Stimulated activated CD4-positive, alpha-beta T cell treated with anti-CD3 and anti-CD28 coated beads, Interleukin-1b, Interleukin-23, amount 100 ng/mL, for 24 hours (primary cell): ENCODE measurements around the gene SCGN.

Experiments used
- DNase-seq, 4 experiments: peaks; one replicate each; pipeline ENCODE4 v3.0.0-alpha.2; 2020; ENCODE audit warnings: low read depth in 4 of 4, low spot score in 1 of 4

SCGN gene

DNA sequence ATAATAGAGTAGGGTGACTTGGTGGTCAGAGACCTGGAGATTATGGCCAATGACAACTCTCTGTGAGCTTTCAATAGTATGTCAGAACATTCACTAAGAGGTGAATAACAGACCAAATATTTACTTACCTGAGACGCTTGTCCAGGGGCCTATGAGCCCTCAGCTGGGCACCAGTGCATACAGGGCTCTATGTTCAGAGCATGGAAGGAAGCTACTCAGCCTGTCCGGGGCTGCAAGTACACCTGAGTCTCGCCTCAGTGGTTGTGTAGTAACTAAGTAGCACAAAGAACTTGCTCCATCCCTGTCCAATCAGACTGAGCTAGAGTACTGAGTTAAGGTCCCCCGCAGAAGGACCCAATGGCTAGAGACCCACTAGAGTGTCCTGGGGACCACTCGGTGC is 11.6 kb upstream of the SCGN start:
- no peak for DNase-seq

DNA sequence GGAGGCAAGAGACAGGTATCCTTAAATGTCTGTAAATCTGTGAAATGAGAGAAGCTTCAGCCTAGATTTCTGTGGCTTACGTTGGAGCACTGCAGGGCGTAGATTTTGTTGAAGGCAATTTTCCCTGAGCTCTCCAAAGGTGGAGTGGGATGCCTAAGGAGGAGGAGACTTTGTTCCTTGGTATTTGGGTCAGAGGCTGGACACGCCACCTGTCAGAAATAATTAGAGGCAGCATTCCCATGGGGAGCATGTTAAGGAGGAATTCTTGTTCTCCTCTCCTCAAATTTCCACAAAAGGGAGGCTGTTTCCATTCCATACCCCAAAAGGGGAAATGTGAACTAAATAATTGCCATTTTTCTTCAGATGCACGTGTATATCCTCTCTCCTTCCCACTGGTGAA is 11.1 kb upstream of the SCGN start:
- DNase-seq: no peak

DNA sequence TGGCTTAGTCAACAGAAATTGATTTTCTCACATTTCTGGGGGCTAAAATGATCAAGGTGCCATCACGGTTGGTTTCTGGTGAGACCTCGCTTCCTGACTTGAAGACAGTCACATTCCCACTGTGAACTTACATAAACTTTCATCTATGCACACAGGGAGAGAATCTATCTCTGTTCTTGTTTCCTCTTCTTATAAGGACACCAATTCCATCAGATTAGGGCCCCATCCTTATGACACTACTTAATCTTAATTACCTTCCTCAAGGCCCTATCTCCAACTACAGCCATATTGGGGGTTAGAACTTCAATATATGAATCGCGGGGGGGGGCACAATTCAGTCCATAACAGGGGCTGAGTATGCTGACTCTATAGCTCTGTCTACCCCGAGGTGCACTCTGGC is 10.6 kb upstream of the SCGN start:
- DNase-seq: no peak

DNA sequence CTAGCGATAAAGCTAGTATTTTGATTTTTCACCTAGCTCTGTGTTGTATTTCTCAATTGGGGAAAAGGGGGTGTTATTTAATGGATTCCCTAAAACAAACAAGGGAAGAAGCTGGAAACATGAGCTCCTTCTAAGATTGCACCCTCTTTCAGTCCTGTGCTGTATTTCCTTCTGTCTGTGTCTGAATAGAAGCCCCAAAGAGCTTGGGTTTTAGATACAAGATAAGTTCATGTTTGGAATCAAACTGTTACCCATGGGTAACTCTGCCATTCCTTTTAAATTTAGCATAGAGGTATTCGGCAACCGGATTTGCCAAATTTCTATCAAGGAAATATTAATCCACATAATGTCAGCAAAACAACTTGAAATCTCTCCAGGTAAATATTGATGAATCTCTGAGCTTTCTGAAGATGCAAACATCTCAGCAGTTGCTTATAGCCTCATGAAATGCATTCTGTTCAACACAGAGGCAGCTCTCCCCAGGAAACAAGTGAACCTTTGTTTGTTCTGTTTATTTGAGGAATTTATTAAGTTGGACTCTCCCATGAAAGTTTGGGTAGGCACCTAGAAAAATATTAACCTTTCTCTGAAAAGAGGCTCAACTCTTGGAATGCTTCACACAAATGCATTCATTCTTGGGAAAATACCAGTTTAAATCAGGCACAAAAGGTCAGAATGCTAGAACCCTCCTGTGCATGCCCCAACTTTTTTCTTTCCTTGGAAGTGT is 9.9 kb upstream of the SCGN start:
- DNase-seq: no peak

DNA sequence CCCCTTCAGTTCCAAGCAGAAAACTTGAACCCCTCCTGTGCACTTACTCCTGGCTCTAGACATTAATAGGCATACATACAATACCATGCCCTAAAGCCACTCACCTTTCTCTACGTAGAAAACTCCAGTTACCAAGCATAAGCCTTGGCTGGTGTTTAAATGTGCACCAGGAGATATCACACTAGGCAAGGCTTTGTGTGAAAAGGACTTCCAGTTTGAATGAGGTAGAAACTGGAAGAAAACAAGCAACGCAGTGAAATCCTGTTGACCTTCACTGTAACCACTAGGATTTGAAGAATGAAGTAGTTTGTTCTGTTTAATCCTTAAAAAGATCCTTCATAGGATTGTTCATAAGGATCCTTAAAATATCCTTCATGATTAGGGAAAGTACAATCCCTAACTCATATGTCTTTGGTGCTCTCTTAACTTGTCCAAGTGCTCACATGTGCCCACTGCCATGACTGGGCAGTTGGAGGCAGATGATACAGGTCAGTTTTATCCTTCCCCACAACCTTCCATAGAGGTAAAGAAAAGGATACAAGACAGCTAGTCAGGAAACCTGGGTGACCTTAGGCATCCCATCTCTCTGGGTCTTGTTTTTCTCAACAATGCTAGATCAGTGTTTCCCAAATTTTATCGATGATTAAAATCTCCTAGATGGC is 9.2 kb upstream of the SCGN start:
- DNase-seq: no peak

DNA sequence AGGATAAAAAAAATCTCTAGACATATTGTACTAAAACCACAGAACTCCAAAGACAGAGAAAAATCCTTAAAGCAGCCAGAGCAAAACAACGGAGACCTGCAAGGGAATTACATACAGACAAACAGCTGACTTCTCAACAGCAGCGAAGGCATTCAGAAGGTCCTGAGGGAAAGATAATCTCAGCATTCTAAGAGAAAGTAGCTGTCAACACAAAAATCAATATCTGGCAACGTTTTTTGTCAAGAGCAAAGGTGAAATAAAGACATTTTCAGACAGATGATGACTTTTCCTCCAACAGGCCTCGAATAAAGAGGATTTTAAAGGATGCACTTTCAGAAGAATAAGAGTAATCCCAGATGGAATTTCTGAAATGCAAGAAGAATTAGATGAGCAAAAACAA is 6.1 kb upstream of the SCGN start:
- no peak for DNase-seq

DNA sequence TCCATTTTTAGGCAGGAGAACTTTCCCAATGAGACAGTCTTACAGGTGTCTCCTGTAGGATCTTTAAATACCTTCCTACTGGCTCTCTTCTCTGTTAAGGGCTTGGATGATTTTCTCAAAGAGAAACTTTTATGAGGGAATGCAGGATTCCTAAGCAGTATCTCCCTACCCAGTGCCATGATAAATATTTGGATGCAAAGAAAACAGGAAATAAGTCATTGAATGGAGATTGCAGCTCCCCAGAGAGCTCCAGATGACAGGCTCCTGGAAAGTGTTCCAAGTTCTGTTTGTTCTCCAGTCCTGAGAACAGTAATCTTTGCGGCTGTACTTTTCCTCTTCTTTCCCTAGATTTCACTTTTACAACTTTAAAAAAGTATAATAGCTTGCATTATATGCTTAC is 2.4 kb upstream of the SCGN start:
- no peak for DNase-seq

DNA sequence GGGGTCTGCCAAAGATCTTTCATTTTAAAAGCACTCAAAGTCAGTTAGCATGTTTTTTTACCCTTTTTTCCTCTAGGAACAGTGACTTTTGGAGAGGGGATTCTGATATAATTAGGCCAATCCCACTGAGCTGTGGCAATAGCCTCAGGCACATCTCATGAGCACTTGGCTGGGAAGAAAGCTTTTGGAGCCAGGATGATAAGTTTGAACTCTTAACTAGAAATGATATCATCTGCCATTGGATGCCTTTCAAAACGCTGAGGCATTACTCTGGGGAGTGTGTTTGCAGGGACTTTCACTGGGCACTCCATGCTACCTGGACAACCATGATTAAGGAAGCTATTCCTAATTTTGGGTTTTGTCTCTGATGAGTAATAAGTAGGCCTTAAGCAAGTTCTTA is 3.7 kb downstream of the SCGN start:
- DNase-seq: no peak

DNA sequence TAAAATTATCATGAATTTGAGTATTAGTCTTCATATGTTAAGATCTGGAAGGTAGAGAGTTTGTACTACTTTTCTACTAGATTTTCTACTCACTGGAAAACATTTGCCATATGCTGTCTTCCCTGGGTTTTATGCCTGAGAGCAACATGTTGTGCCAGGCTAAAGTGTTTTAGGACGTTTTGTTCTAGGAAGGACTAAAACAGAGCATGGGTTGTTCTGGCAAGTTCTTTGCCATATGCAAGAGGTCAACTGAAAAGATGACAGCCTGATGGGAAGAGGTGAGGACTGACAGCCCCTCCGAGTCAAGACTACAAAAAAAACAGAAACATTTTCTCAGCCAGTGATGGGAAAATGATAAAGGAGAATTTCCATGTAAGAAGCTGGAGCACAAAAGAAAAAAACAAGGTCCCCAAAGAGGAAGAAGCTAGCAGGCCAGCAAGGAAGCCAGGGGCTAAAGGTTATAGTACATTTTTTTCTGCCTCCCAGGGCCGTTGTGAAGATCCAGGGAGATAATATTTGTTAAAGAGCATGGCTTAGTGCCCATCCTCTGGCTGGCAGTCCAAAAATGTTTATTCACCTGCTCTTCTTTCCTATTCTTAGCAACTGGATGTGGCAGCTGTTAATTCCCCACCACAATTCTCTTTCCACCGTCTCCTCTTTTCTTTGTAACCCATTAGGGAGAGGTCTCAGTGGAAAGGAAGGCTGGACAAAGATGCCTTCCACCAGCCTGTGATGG is 7.8 kb downstream of the SCGN start:
- no peak for DNase-seq

DNA sequence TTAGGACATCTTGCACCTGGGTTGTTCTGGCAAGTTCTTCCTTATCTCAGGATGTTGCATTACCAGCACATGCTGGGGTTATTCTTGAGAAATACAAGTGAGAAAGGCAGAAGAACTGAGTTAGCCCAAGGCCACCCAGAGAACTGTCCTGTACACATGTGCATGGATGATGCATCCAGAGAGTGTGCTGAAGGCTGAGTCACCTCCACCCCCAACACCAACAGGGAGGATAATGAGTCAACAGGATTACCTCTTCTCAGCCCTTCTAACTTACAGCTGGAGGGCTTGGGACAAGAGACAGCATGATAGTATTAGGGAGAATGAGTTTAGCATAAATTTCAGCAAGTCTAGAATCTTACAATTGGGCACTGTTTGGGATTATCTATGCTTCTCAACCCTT is 8.5 kb downstream of the SCGN start:
- DNase-seq: peak in 1 of 4 experiments; percentile 15

DNA sequence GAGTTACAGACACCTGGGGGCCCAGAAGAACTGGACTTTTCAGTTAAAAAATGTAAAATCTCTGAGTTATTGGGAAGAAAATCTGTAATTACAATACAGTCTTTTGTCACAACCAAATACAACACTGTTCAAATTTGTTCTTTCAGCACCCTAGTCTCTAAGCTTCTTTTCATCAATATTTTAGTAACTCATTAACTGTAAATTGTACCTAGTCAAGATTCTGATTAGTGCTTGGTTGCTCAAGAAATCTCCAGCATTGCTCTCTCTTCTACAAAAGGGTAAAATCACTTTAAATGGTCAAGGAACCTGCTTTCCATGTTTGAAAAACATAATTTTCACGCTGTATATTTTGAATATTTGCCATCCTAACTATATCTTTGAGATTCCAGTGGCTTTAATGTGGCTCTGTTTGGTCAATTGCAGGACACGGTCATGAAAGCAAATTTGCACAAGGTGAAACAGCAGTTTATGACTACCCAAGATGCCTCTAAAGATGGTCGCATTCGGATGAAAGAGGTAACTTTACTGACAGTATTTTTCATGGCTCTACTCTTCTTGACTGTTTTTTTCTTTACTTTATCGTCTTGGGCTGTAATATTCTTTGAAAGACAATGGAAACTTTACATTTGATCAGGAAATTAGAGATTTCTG is 9.2 kb downstream of the SCGN start:
- no peak for DNase-seq

DNA sequence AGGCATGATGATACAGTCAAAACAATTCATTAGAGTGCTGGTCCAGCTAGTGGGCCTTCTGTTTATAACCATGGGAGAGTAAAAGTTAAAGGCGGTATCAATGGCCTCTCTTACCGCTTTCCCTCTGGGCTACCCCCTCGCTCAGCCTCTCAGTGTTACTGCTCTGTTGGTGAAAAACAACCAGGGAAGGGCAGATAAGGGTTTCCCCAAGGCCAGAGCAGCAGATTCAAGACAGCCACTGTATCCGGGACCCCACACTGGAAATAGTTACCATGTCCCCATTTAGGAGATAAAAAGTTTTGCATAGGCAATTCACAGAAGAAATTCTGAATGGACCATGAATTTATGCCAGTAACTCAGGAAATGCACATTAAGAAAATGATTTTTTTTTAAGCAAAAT is 13.4 kb downstream of the SCGN start:
- no peak for DNase-seq

DNA sequence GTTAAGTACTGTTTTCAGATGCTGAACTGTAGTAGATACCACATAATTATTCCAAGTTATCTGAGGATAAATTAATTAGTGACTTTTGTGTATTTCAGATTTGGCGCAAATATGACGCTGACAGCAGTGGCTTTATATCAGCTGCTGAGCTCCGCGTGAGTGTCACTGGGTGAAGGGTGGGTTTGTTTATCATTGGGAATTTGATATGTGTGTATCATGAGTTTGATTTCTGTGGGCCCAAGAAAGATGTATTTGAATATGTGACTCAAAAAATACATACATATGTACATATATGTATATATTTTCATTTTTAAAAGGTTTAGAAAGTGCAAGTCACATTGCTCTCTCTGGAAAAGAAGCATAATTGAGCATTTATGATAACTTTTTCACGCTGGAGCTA is 17.4 kb downstream of the SCGN start:
- DNase-seq: no peak

DNA sequence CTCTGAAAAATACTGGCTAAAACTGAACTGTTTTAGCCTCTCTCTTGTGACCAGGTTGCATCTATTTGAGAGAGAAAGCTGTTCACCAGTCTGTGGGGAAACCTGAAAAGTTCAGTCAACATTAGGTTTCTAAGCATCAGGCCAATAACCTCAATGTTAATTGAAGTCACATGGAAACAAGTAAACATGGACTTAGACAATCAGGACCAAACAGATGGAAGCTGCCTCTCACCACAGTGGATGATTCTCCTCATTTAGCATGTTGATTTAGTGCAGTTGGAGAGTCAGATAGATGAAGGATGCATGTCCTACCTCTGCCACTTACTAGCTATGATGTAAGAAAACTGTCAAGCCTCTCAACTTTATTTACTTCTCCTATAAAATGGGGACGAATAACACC is 18.2 kb downstream of the SCGN start:
- no peak for DNase-seq

DNA sequence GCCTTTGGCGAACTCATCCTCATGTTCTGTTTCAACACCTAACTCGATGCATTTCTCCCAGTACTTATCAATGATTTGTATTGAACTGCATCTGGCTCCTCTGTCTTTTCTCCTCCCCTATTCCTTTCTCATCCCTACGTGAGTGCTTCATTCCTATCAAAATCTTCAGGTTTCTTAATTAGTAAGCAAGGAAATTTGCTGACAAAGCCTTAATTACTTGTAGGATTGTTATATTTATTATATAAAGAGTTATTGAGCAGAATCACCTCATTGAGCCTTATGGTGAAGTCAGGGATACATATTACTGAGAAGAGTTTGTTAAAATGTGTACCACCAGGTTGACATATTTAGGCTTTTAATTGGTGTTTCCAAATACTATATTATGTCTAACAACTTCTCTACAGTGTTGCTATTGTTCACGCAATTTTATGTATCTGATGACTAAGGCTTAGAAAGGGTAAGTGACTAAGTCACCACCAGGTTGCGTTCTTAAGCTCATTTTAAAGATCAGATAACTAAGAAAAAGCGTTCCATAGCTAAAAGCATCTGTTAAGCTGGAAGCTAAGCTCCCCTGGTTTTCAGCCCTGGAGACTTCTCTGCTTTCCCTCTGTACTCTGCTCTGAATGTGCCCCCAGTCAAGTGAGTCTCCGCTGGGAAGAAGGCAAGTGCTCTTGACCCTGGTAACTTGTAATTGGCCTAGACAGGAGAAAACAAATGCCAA is 18.9 kb downstream of the SCGN start:
- DNase-seq: no peak

DNA sequence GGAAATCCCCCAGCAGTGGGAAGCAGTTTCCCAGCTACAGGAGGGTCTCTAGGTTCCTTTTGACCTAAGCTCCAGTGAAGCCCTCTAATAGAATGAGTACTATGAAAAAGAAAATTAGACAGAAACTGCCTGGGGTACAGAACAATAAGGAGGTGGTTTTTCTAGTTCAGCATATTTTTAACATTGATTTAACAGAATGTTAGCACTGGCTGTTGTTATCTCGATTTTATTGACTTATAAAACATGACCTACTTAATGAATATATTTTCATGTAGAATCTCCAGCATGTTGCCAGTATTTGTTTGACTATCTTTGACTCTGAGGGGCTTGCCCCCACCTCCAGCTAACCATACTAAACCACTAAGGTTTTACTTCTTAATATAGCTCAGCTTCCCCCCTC is 19.6 kb downstream of the SCGN start:
- no peak for DNase-seq

DNA sequence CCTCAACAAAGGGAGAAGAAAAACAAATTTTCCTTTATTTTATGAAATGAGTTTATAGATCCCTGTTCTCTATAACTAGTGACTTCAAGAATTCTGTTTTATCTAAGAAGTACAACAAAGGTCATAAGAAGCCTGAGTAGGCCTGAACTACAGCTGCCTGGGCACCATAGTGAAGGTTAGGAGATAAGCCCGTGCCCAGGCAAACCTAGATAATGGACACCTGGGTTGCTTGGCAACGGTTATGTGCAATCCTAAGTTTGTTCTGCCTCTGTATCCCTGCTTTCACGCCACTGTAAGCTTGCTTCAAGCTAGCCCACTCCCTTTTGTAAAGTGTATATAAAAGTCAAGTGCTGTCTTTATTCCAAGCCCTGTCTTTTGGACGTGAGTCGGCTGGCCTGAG is 23.2 kb downstream of the SCGN start:
- DNase-seq: no peak

DNA sequence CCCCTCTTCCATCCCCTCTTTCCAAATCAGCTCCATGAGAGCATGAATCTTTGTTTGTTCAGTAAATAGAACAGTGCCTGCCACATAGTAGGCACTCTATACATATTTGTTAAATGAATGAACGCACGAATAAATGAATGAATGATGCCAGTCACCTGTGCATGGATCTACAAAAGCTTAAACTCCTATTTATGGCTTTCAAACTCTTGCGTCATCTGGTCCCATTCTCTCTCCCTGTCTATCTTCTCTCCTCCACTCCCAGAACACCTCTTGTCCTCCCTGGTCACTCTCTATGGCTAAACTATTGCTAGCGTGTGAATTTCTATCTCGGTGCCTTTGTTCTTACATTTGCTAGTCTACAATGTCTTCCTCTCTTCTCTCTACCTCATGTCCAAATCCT is 24.8 kb downstream of the SCGN start:
- no peak for DNase-seq

DNA sequence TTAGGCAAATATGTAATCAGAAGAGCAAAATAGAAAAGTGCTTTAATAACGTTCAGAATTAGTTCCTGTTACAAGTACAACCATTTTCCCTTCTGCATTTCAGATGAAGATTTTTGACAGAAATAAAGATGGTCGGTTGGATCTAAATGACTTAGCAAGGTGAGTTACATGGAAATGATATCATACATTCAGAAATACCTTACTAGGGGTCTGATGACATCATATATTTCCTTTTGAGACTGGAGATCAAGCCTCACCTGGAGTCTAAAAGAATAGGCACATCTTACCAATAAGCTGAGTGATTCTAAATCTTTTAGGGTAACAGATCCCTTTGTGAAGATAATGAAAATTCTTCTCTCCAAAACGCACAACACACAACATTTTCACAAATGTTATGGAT is 29.8 kb downstream of the SCGN start:
- no peak for DNase-seq

DNA sequence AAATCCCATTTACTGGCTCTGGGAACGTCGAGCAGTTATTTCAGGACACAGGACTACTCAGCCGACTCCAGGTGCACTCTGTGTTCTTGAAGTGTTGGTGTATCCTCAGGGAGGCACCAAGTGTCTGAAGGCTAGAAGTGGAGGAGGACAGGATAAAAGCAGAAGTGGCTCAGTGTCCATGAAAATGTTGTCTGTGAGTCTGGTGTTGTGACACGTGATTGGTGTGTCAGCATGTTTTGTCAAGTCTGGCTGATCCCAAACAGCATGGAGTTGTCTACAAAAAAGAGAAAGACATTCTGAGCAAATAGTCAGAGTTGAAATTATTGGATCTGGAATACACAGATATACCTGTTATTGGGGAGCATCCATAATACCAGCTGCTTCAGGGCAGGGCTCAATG is 30.3 kb downstream of the SCGN start:
- no peak for DNase-seq

DNA sequence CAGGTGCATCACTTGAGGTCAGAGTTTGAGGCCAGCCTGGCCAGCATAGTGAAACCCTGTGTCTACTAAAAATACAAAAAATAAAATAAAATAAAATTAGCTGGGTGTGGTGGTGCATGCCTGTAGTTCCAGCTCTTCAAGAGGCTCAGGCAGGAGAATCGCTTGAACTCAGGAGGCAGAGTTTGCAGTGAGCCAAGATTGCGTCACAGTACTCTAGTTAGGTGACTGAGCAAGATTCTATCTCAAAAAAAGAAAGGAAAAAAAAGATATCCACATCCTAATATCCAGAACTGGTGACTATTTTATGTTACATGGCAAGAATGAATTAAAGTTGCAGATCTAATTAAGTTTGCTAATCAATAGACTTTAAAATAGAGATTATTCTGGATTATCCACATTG is 32.5 kb downstream of the SCGN start:
- DNase-seq: no peak
